ENCODE measurements around the gene ARMH3.

The ARMH3 gene

GRCh38 chr10:101837748-101838147 is 218.2 kb downstream of the ARMH3 start:
- no peak for DNase-seq (ENCODE audit: low read depth)
- no peak overlapping the region for H3K4me3 ChIP-seq (ENCODE audit: low read depth, low read length)
- TF ChIP-seq, protein P1, sequence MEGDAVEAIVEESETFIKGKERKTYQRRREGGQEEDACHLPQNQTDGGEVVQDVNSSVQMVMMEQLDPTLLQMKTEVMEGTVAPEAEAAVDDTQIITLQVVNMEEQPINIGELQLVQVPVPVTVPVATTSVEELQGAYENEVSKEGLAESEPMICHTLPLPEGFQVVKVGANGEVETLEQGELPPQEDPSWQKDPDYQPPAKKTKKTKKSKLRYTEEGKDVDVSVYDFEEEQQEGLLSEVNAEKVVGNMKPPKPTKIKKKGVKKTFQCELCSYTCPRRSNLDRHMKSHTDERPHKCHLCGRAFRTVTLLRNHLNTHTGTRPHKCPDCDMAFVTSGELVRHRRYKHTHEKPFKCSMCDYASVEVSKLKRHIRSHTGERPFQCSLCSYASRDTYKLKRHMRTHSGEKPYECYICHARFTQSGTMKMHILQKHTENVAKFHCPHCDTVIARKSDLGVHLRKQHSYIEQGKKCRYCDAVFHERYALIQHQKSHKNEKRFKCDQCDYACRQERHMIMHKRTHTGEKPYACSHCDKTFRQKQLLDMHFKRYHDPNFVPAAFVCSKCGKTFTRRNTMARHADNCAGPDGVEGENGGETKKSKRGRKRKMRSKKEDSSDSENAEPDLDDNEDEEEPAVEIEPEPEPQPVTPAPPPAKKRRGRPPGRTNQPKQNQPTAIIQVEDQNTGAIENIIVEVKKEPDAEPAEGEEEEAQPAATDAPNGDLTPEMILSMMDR (IDR thresholded peaks at IDR 0.05; ENCODE audit: low read depth, low read length, missing control alignments), result no peak

DNA sequence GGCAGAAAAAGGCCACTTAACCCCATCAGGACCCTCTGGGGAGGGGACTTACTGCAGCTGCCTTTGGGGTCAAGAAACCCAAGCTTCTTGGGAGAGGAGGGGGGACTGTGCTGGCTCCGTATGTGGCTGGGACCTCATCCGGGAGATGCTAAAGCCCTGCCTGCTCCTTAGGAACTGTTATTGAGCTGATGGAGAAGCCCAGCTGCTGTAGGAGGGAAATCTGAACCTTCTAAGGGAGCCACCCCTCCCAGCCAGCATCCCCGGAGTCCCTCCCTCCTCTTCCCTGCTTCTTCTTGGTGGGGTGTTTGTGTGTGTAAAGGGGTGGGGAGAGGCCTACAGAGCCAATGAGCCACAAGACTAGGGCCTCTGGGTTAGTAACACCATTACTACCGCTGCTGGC is 220.6 kb downstream of the ARMH3 start:
- TF ChIP-seq, protein P1 (IDR thresholded peaks at IDR 0.05; ENCODE audit: low read depth, low read length, missing control alignments), result no peak
- DNase-seq (ENCODE audit: low read depth), result no peak
- H3K4me3 ChIP-seq (ENCODE audit: low read depth, low read length), result no peak overlapping the region

- DNase-seq (ENCODE audit: low read depth), result no peak
- TF ChIP-seq, protein P1 (IDR thresholded peaks at IDR 0.05; ENCODE audit: low read depth, low read length, missing control alignments), result no peak
- no peak overlapping the region for H3K4me3 ChIP-seq (ENCODE audit: low read depth, low read length)
These were observed 221.6 kb downstream of the ARMH3 start for GRCh38 chr10:101834341-101834740.

DNA sequence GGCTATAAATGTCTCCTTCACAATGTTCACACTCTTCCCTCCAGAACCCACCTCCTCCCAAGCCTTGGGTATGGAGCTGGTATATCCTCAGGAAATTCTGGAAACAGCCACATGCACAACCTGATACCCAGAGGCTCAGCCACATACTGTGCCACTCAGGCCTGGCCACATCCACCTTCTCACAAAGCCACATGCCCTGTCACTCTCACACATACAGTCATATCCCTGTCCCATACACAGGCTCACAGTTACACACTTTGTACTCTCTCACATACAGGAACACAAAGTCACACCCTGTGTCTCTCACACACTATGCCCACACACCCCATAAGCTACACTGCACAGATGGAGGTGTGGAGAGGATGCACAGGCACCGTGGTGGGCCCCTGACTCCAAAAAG is 222.5 kb downstream of the ARMH3 start:
- DNase-seq (ENCODE audit: low read depth), result no peak
- TF ChIP-seq, protein P1 (IDR thresholded peaks at IDR 0.05; ENCODE audit: low read depth, low read length, missing control alignments), result no peak
- no peak overlapping the region for H3K4me3 ChIP-seq (ENCODE audit: low read depth, low read length)

DNA sequence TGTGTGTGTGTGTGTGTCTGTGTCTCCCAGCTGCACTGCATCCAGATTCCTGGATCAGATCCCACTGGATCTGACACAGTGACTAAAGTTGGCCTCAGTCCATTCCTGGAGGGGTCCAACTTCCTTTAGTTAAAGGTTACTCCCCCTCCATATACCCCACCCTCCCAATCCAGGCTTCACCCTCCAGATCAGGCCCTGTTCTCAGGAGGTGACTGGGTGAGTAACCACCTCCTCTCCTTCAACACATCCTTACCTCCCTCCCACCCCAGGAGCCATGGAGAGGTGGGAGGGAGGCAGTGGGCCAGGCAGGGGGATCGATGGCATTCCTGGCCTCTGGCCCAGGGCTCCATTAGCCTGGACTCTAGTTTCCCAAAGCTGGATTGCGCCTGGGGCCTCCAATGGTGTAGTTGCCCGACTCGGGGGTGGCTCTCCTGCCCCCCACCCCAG is 223.6 kb downstream of the ARMH3 start:
- H3K4me3 ChIP-seq (ENCODE audit: low read depth, low read length), result no peak overlapping the region
- TF ChIP-seq, protein P1 (IDR thresholded peaks at IDR 0.05; ENCODE audit: low read depth, low read length, missing control alignments), result no peak
- no peak for DNase-seq (ENCODE audit: low read depth)

DNA sequence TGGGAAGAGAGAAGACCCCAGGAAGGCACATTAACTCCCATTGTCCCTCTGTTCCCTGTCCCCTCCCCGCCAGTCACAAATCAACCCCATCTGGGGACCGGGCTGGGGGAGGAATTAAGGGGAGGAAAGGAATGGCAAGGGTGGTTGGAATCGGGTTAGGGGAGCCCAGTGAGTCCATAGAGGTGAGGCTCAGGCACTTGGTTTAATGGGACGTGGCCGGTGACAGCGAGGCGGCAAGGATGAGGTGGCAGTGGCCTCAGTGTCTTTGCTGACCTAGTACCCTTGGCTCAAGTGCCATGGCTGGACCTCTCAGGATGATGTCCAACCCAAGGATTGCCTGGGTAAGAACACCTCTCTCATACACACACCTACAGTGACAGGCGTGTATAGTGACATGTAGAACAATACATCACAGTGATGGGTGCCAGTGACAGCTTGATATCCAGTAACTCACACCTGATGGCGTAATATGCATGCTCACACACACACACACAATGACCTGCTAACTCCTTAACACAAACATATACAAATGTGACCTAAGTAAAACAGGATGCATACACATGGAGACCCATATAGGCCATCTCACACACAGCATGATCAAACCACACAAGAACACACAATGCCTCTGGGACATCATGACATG is 224.7 kb downstream of the ARMH3 start:
- no peak for DNase-seq (ENCODE audit: low read depth)
- TF ChIP-seq, protein P1 (IDR thresholded peaks at IDR 0.05; ENCODE audit: low read depth, low read length, missing control alignments), result no peak
- H3K4me3 ChIP-seq (ENCODE audit: low read depth, low read length), result peak overlapping the region; percentile 50
